ENCODE results near the gene MCFD2.

MCFD2 gene

GRCh38 chr2:46874236-46874929 is 41.2 kb downstream of the MCFD2 start:
- DNase-seq (ENCODE audit: low read depth in 2 of 2) = peak in 1 of 2 donors; percentile 83
- no peak for TF ChIP-seq CTCF (IDR thresholded peaks at IDR 0.05; ENCODE audit: low read depth, low read length)
- H3K4me3 ChIP-seq (replicated peaks in 1 of 2; ENCODE audit: low read depth in 2 of 2, low read length in 2 of 2) = no peak overlapping the region

GRCh38 chr2:46873604-46874068 is 42.0 kb downstream of the MCFD2 start:
- peak; percentile 93 to 97 for DNase-seq (ENCODE audit: low read depth in 2 of 2)
- TF ChIP-seq CTCF (IDR thresholded peaks at IDR 0.05; ENCODE audit: low read depth, low read length) = no peak
- no peak overlapping the region for H3K4me3 ChIP-seq (replicated peaks in 1 of 2; ENCODE audit: low read depth in 2 of 2, low read length in 2 of 2)

DNA sequence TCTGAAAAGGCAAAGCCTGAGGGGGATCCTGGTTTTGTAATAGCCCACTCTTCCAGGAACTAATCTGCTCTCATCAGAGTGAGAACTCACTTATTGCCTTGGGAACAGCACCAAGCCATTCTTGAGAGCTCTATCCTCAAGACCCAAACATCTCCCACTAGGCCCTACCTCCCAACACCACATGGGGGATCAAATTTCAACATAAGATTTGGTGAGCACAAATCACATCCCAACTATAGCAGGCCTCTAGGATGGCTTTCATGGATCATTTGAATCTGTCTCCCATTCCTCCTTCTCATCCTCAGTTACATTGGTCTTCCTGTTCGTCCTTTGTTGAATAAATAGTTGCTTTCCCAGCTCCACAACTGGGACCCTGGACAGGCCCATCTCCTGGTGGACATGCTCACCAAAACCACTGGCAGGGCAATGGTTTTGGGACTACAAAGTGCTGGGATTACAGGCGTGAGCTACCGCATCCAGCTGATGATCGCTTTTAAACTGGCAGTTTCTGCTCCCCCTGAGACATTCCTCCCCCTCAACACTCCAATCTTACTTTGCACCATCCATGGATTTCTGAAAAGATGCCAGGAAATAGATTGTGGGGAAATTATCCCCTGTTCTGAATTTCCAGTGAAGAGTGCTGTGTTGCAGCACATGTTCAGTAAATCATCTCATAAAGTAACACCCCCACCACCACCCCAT is 42.6 kb downstream of the MCFD2 start:
- no peak overlapping the region for H3K4me3 ChIP-seq (replicated peaks in 1 of 2; ENCODE audit: low read depth in 2 of 2, low read length in 2 of 2)
- TF ChIP-seq CTCF (IDR thresholded peaks at IDR 0.05; ENCODE audit: low read depth, low read length) = no peak
- peak in 1 of 2 donors; percentile 83 for DNase-seq (ENCODE audit: low read depth in 2 of 2)

DNA sequence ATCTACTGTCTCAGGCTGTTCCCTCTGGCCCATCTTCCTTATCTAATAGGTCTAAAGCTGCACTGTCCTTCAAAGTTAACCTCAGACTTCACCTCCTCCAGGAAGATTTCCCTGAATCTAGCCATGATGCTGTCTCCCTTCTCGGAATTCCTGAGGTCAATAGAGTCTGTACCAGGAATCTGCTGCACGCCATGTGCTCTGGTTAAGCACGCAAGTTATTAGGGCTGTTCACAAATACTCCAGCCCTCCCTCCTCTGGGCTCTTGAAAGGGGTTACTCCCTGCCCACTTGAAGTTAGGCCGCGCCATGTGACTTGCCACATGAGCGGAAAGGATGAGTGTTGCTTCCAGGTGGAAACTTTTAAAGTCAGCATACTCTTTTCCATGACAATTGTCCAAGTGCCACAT is 43.6 kb downstream of the MCFD2 start:
- DNase-seq (ENCODE audit: low read depth in 2 of 2) = no peak
- no peak overlapping the region for H3K4me3 ChIP-seq (replicated peaks in 1 of 2; ENCODE audit: low read depth in 2 of 2, low read length in 2 of 2)
- TF ChIP-seq CTCF (IDR thresholded peaks at IDR 0.05; ENCODE audit: low read depth, low read length) = no peak

GRCh38 chr2:46870051-46870839 is 45.4 kb downstream of the MCFD2 start:
- peak in 1 of 2 donors; percentile 37 for DNase-seq (ENCODE audit: low read depth in 2 of 2)
- no peak for TF ChIP-seq CTCF (IDR thresholded peaks at IDR 0.05; ENCODE audit: low read depth, low read length)
- no peak overlapping the region for H3K4me3 ChIP-seq (replicated peaks in 1 of 2; ENCODE audit: low read depth in 2 of 2, low read length in 2 of 2)

DNA sequence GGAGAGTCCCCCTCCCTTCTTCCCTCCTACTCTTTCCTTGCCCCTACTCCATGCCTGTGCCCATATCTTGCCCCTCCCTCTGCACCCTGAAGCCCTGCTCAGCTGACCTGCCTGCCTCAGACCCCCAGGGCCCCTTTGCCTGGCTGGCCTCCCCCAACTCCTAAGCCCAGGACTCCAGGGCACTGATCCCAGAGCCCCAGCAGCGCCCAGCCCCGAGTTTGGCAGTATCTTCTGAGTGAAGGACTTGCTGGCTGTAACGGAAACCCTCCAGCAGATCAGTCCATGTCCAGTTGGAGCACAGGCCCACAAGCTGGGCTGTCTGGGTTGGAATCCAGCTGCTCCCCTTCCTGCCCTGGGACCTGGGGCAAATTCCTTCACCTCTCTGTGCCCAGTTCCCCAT is 46.0 kb downstream of the MCFD2 start:
- no peak for DNase-seq (ENCODE audit: low read depth in 2 of 2)
- TF ChIP-seq CTCF (IDR thresholded peaks at IDR 0.05; ENCODE audit: low read depth, low read length) = no peak
- H3K4me3 ChIP-seq (replicated peaks in 1 of 2; ENCODE audit: low read depth in 2 of 2, low read length in 2 of 2) = no peak overlapping the region
